WERI-Rb-1 (cell line): Measurements from ENCODE around the gene DAB1.

Experiments used
- DNase-seq: peaks from one replicate; pipeline ENCODE4 v3.0.0-alpha.2; 2020
- H3K27ac ChIP-seq: fragments of 250-450 bp; sonication (Bioruptor Pico); 2 replicates; pipeline ENCODE4 v1.5.1; 2020; ENCODE audit warnings: mild to moderate bottlenecking, moderate library complexity
- H3K27me3 ChIP-seq: fragments of 250-450 bp; sonication (Bioruptor Pico); 2 replicates; pipeline ENCODE4 v1.5.1; 2021; ENCODE audit warnings: mild to moderate bottlenecking, low read depth, moderate library complexity; ENCODE audit not compliant: insufficient read depth, severe bottlenecking
- H3K36me3 ChIP-seq: fragments of 250-450 bp; sonication (Bioruptor Pico); 2 replicates; pipeline ENCODE4 v1.5.1; 2020; ENCODE audit warnings: mild to moderate bottlenecking, moderate library complexity
- H3K4me3 ChIP-seq: 2 replicates; pipeline ENCODE4 v1.5.1; 2011; ENCODE audit warnings: low read depth, mild to moderate bottlenecking, control low read depth, low read length
- H3K9me3 ChIP-seq: fragments of 250-450 bp; sonication (Bioruptor Pico); 2 replicates; pipeline ENCODE4 v1.5.1; 2021; ENCODE audit warnings: mild to moderate bottlenecking, moderate library complexity; ENCODE audit not compliant: severe bottlenecking
- CTCF ChIP-seq: IDR thresholded peaks from 2 replicates; pipeline ENCODE4 v1.5.1; 2011; ENCODE audit warnings: low read depth, mild to moderate bottlenecking, control low read depth, inconsistent platforms, low read length

Gene DAB1

DNA sequence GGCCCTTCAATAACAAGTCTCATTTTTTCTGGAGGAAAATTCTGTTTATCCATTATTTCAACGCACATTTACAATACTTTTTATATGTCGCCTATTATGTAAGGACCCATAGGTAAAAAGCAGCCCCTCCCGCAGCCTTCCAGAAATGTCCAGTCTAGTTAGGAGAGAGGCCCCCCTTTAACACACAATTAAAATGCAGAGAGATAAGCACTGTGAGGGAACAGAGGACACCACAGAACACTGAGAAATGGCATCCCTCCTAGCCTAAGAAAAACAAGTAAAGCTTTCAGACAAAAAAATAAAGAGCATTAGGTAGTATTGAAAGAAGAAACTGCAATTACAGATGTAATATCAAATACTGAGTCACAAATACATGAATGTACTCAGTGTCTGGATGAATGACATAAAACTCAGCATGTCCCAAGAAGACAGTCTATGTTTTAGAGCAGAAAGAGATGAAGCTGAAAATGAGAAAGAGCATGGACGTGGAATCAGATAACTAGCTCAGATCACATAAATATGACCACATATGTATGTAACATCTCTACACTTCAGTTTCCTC, 62.9 kb downstream of the DAB1 start:
- Histone ChIP-seq H3K27me3 (no peaks in the 10 kb centered on the region), H3K36me3 (no peaks in the 10 kb centered on the region), H3K9me3 (peaks cover 6% of the 10 kb centered on the region), H3K4me3 (no peak overlapping the region), H3K27ac (no peak overlapping the region)
- no peak for DNase-seq
- TF ChIP-seq CTCF = no peak

DNA sequence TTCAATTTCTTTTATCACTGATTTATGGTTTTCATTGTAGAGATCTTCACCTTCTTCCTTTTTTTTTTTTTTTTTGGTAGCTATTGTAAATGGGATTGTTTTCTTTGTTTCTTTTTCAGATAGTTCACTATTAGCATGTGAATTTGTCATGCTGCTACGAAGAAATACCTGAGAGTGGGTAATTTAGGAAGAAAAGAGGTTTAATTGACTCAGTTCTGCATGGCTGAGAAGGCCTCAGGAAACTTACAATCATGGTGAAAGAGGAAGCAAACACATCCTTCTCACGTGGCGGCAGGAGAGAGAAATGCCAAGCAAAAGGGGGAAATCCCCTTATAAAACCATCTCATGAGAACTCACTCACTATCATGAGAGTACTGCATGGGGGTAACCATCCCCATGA, 66.4 kb downstream of the DAB1 start:
- H3K4me3 ChIP-seq = no peak overlapping the region
- H3K27me3 ChIP-seq = no peaks in the 10 kb centered on the region
- no peaks in the 10 kb centered on the region for H3K36me3 ChIP-seq
- no peak for DNase-seq
- no peak overlapping the region for H3K27ac ChIP-seq
- peaks cover 6% of the 10 kb centered on the region for H3K9me3 ChIP-seq
- no peak for TF ChIP-seq CTCF

DNA sequence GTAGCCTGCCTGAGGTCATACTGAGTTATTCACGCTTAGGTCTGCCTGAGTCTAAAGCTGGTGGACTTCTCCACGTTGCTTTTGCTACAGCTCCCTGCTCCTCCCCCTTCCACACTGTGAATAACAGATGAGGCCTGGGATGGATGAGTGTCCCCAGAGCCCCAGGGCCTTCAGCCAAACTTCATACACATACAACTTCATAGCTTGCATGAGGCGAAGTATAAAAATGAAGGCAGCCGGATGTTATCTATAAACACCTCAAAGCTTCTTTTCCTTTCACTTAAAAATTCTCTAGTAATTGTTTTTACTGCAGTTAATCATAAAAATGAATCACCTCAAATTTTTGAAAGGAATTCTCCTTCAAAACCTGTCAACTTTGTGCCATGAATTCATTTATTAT, 70.2 kb downstream of the DAB1 start:
- Histone ChIP-seq H3K4me3 (no peak overlapping the region), H3K36me3 (no peaks in the 10 kb centered on the region), H3K27me3 (no peaks in the 10 kb centered on the region), H3K9me3 (peaks cover 6% of the 10 kb centered on the region), H3K27ac (no peak overlapping the region)
- no peak for TF ChIP-seq CTCF
- DNase-seq = no peak

- DNase-seq = no peak
- TF ChIP-seq CTCF = no peak
- H3K36me3 ChIP-seq = no peaks in the 10 kb centered on the region
- H3K9me3 ChIP-seq = no peaks in the 10 kb centered on the region
- H3K27me3 ChIP-seq = no peaks in the 10 kb centered on the region
- no peak overlapping the region for H3K27ac ChIP-seq
- no peak overlapping the region for H3K4me3 ChIP-seq
These were observed 73.2 kb downstream of the DAB1 start for GRCh38 chr1:57350610-57351009.

DNA sequence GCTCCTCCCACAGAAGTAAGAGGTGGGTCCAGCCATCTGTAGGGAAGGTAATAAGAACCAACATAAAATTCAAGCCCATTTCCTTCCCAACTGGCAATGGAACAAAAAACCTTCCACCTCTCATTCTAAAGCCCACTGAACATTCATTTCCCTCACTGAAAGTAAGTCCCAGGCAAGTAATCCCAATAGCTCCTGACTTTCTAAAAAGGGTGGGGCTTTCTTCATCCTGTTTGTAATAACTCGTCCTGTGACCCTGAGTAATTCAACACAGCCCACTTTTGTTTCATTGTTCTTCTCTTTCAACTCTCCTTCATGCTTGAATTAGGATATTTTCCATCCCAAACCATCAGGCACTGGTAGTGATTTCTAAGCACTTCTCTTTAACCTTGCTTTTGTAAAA, 74.9 kb downstream of the DAB1 start:
- Histone ChIP-seq H3K36me3 (no peaks in the 10 kb centered on the region), H3K27me3 (no peaks in the 10 kb centered on the region), H3K9me3 (no peaks in the 10 kb centered on the region), H3K27ac (no peak overlapping the region), H3K4me3 (no peak overlapping the region)
- no peak for DNase-seq
- no peak for TF ChIP-seq CTCF

GRCh38 chr1:57345916-57346315, 77.9 kb downstream of the DAB1 start:
- H3K27ac ChIP-seq = no peak overlapping the region
- DNase-seq = peak; percentile 18
- TF ChIP-seq CTCF = no peak
- H3K9me3 ChIP-seq = no peaks in the 10 kb centered on the region
- H3K36me3 ChIP-seq = no peaks in the 10 kb centered on the region
- H3K27me3 ChIP-seq = no peaks in the 10 kb centered on the region
- no peak overlapping the region for H3K4me3 ChIP-seq
